SU-DHL-6 (cell line): Measurements from ENCODE around the gene HPCAL4.

ENCODE experiments used
- EZH2phosphoT487 ChIP-seq: fragments of 200-600 bp; sonication (generic), shearing (Covaris generic); conservative IDR thresholded peaks from 2 replicates; pipeline ENCODE4 v1.6.1; 2018; ENCODE audit warnings: mild to moderate bottlenecking, antibody characterized with exemption, low read length, moderate library complexity, mixed read lengths
- TF ChIP-seq, protein P1 (sequence below): fragments of 200-600 bp; sonication (generic); IDR thresholded peaks from one replicate; pipeline ENCODE4 v1.5.1; 2017; ENCODE audit warnings: antibody characterized with exemption, mild to moderate bottlenecking, low read length, moderate library complexity; ENCODE audit not compliant: insufficient read depth, poor library complexity, severe bottlenecking

- TF ChIP-seq, protein P1, sequence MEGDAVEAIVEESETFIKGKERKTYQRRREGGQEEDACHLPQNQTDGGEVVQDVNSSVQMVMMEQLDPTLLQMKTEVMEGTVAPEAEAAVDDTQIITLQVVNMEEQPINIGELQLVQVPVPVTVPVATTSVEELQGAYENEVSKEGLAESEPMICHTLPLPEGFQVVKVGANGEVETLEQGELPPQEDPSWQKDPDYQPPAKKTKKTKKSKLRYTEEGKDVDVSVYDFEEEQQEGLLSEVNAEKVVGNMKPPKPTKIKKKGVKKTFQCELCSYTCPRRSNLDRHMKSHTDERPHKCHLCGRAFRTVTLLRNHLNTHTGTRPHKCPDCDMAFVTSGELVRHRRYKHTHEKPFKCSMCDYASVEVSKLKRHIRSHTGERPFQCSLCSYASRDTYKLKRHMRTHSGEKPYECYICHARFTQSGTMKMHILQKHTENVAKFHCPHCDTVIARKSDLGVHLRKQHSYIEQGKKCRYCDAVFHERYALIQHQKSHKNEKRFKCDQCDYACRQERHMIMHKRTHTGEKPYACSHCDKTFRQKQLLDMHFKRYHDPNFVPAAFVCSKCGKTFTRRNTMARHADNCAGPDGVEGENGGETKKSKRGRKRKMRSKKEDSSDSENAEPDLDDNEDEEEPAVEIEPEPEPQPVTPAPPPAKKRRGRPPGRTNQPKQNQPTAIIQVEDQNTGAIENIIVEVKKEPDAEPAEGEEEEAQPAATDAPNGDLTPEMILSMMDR, result no peak
- TF ChIP-seq EZH2phosphoT487, result no peak
Observed at GRCh38 chr1:39639305-39640130, 51.7 kb downstream of the HPCAL4 start, which contains the start of gene HEYL.
